Gastrocnemius medialis (tissue), 4 donors: Measurements from ENCODE around the gene NCAM2.

Experiments used
- POLR2A ChIP-seq, 2 donors: fragments of 450-650 bp; IDR thresholded peaks; one replicate each; pipeline ENCODE4 v1.6.1; 2017; ENCODE audit warnings: antibody characterized with exemption in 2 of 2, mild to moderate bottlenecking in 2 of 2, moderate library complexity in 2 of 2
- TF ChIP-seq, protein P1 (sequence below), 5 experiments: fragments of 450-650 bp in 3 of 5; fragments of 200-600 bp in 2 of 5; sonication (generic) in 2 of 5; IDR thresholded peaks in 4 of 5; conservative IDR thresholded peaks in 1 of 5; 1 replicate in 4 of 5; 2 replicates in 1 of 5; pipeline ENCODE4 v1.5.1; 2016 to 2019; ENCODE audit warnings: antibody characterized with exemption in 5 of 5, mild to moderate bottlenecking in 3 of 5, moderate library complexity in 3 of 5

GRCh38 chr21:21029164-21029563 is 31.0 kb downstream of the NCAM2 start:
- TF ChIP-seq, protein P1, sequence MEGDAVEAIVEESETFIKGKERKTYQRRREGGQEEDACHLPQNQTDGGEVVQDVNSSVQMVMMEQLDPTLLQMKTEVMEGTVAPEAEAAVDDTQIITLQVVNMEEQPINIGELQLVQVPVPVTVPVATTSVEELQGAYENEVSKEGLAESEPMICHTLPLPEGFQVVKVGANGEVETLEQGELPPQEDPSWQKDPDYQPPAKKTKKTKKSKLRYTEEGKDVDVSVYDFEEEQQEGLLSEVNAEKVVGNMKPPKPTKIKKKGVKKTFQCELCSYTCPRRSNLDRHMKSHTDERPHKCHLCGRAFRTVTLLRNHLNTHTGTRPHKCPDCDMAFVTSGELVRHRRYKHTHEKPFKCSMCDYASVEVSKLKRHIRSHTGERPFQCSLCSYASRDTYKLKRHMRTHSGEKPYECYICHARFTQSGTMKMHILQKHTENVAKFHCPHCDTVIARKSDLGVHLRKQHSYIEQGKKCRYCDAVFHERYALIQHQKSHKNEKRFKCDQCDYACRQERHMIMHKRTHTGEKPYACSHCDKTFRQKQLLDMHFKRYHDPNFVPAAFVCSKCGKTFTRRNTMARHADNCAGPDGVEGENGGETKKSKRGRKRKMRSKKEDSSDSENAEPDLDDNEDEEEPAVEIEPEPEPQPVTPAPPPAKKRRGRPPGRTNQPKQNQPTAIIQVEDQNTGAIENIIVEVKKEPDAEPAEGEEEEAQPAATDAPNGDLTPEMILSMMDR (IDR thresholded peaks at IDR 0.05 in 4 of 5, conservative IDR thresholded peaks at IDR 0.05 in 1 of 5): no peak
- no peak for TF ChIP-seq POLR2A (IDR thresholded peaks at IDR 0.05)
